Endothelial cell of umbilical vein (primary cell): ENCODE results near the gene SLC12A2. TPM values are rescaled to one million over a fixed set of nuclear protein-coding genes. Genes with fewer than 3 reads are reported as not detected.

Experiments used
- BruUV-seq: library from RNA; stranded (reverse); fragments of 400-500 nt; replicated peaks from 2 replicates; lab custom pipeline; 2021; lab: Mats Ljungman, UMichigan
- CTCF ChIA-PET: fragments of 300-600, 350-600 bp; sonication (Branson Sonifier 250); formaldehyde crosslinking; loops from one replicate; lab custom pipeline; 2021; ENCODE audit warnings: antibody characterized with exemption, inconsistent platforms; lab: Charles Lee
- POLR2A ChIA-PET: fragments of 300-600, 350-600 bp; sonication (Branson Sonifier 250); formaldehyde crosslinking; loops from one replicate; lab custom pipeline; 2021; ENCODE audit warnings: antibody characterized with exemption, inconsistent platforms; lab: Charles Lee
- DNase-seq: peaks from one replicate; pipeline ENCODE4 v3.0.0-alpha.2; 2011; ENCODE audit warnings: low read depth, low spot score
- FAIRE-seq: peaks from 2 replicates; lab custom pipeline; 2011; peaks lifted over from hg19 to GRCh38; lab: Jason Lieb, UNC
- H2AFZ ChIP-seq: 2 replicates; pipeline ENCODE4 v1.6.0; 2012; ENCODE audit warnings: low read depth, low read length, control low read depth, inconsistent platforms
- H3K27ac ChIP-seq: 2 replicates; pipeline ENCODE4 v1.5.1; 2011; ENCODE audit warnings: low read depth, mild to moderate bottlenecking, control low read depth, low read length, moderate library complexity; ENCODE audit not compliant: insufficient read depth
- H3K27me3 ChIP-seq, 2 experiments: 2 replicates each; pipeline versions ENCODE4 v1.6.0 to v1.6.1; 2011; ENCODE audit warnings: low read length in 2 of 2, mixed read lengths in 1 of 2; ENCODE audit not compliant: control insufficient read depth in 2 of 2, insufficient read depth in 2 of 2
- H3K36me3 ChIP-seq, 2 experiments: 2 replicates in 1 of 2; 3 replicates in 1 of 2; pipeline ENCODE4 v1.5.1; 2011; ENCODE audit warnings: low read length in 2 of 2, mild to moderate bottlenecking in 1 of 2, moderate library complexity in 1 of 2; ENCODE audit not compliant: control insufficient read depth in 2 of 2, insufficient read depth in 2 of 2; ENCODE audit errors: extremely low read depth in 1 of 2
- H3K4me1 ChIP-seq: 3 replicates; pipeline ENCODE4 v1.5.1; 2011; ENCODE audit warnings: mild to moderate bottlenecking, low read length; ENCODE audit not compliant: control insufficient read depth, insufficient read depth; ENCODE audit errors: extremely low read depth
- H3K4me2 ChIP-seq: 2 replicates; pipeline ENCODE4 v1.6.1; 2011; ENCODE audit warnings: low read length, control low read depth, mixed read lengths; ENCODE audit not compliant: insufficient read depth
- H3K4me3 ChIP-seq, 3 experiments: fragments of 200-600 bp in 1 of 3; sonication (generic), shearing (Covaris generic) in 1 of 3; replicated peaks in 1 of 3; 2 replicates each; pipeline ENCODE4 v1.5.1; 2011 to 2016; ENCODE audit warnings: control low read depth in 3 of 3, low read length in 3 of 3, mild to moderate bottlenecking in 2 of 3, inconsistent platforms in 1 of 3, low read depth in 1 of 3, moderate library complexity in 1 of 3; ENCODE audit not compliant: insufficient read depth in 1 of 3
- H3K79me2 ChIP-seq: 2 replicates; pipeline ENCODE4 v1.6.0; 2012; ENCODE audit warnings: low read length, inconsistent platforms; ENCODE audit not compliant: control insufficient read depth, insufficient read depth
- H3K9ac ChIP-seq: replicated peaks from 2 replicates; pipeline ENCODE3; 2011; ENCODE audit warnings: low read length, control low read depth; ENCODE audit not compliant: insufficient read depth; ENCODE audit errors: extremely low read depth
- H3K9me1 ChIP-seq: replicated peaks from 3 replicates; pipeline ENCODE4 v1.6.0; 2011; ENCODE audit warnings: mild to moderate bottlenecking, low read length; ENCODE audit not compliant: control insufficient read depth, insufficient read depth; ENCODE audit errors: extremely low read depth
- H3K9me3 ChIP-seq: replicated peaks from 2 replicates; pipeline ENCODE4 v1.5.1; 2012; ENCODE audit warnings: low read length, inconsistent platforms; ENCODE audit not compliant: control insufficient read depth, insufficient read depth
- H4K20me1 ChIP-seq: replicated peaks from 2 replicates; pipeline ENCODE3; 2011; ENCODE audit warnings: mild to moderate bottlenecking, low read length; ENCODE audit not compliant: control insufficient read depth, insufficient read depth; ENCODE audit errors: extremely low read depth
- CTCF ChIP-seq, 2 donors: IDR thresholded peaks; 1 replicate in 1 of 2; 2 replicates in 1 of 2; pipeline ENCODE4 v1.5.1; 2011; ENCODE audit warnings: low read length in 2 of 2, mild to moderate bottlenecking in 2 of 2, moderate library complexity in 2 of 2, control low read depth in 1 of 2, inconsistent platforms in 1 of 2, low read depth in 1 of 2; ENCODE audit not compliant: insufficient read depth in 1 of 2; ENCODE audit errors: extremely low read depth in 1 of 2
- EZH2 ChIP-seq: IDR thresholded peaks from 2 replicates; pipeline ENCODE4 v1.6.1; 2012; ENCODE audit warnings: borderline replicate concordance, low read depth, mild to moderate bottlenecking, moderate library complexity, low read length, inconsistent platforms; ENCODE audit not compliant: severe bottlenecking
- FOS ChIP-seq: IDR thresholded peaks from 2 replicates; pipeline ENCODE4 v1.6.1; 2011; ENCODE audit warnings: mild to moderate bottlenecking, low read length, moderate library complexity, borderline replicate concordance; ENCODE audit not compliant: insufficient read depth
- GATA2 ChIP-seq: IDR thresholded peaks from 2 replicates; pipeline ENCODE4 v1.7.0; 2011; ENCODE audit warnings: low read depth, mild to moderate bottlenecking, moderate library complexity, mixed read lengths, low read length; ENCODE audit not compliant: insufficient read length, insufficient read depth
- JUN ChIP-seq: IDR thresholded peaks from 2 replicates; pipeline ENCODE4 v1.6.1; 2011; ENCODE audit warnings: borderline replicate concordance, low read depth; ENCODE audit not compliant: insufficient read length, insufficient read depth
- MAX ChIP-seq: IDR thresholded peaks from 2 replicates; pipeline ENCODE4 v1.6.1; 2011; ENCODE audit not compliant: insufficient read depth, insufficient read length
- MYC ChIP-seq: IDR thresholded peaks from one replicate; pipeline ENCODE4 v1.6.1; 2011; ENCODE audit warnings: mild to moderate bottlenecking, low read depth, low read length
- POLR2A ChIP-seq: IDR thresholded peaks from 2 replicates; pipeline ENCODE4 v1.6.1; 2012; ENCODE audit warnings: low read depth, mild to moderate bottlenecking, control low read depth, low read length
- POLR2AphosphoS5 ChIP-seq: IDR thresholded peaks from 2 replicates; pipeline ENCODE4 v1.6.1; 2012; ENCODE audit warnings: low read depth, mild to moderate bottlenecking, control low read depth, low read length, moderate library complexity; ENCODE audit not compliant: insufficient read depth
- dilution Hi-C: fragments of 300-500 bp; cut with MboI; formaldehyde crosslinking; loops from one replicate; pipeline ENCODE4 v1.15.0; 2019; ENCODE audit warnings: low sequenced_read_pairs; ENCODE audit not compliant: extremely low pct_ligation_motif_present
- intact Hi-C: fragments of 100-400 bp; cut with micrococcal nuclease; formaldehyde crosslinking; loops from one replicate; pipeline ENCODE4 v1.10.0; 2022
- polyA plus RNA-seq, 4 experiments: library from polyadenylated mRNA; depleted of rRNA in 3 of 4; stranded (reverse) in 3 of 4; unstranded in 1 of 4; fragments of >200 nt; gene quantifications; 2 replicates each; pipeline versions ENCODE4 v1.2.1 to v1.2.3, GENCODE V29; 2011 to 2012; ENCODE audit warnings: missing spikeins in 1 of 4
- total RNA-seq: library from RNA; stranded (reverse); gene quantifications from 2 replicates; pipeline ENCODE4 v1.2.3, GENCODE V29; 2021

Gene SLC12A2
- total and polyA plus RNA-seq, 2 donors (not counting 3 experiments of a cell fraction or from before 2014, with no cell fraction given), result 11.0 to 59.5 TPM

GRCh38 chr5:128105203-128105602 is 21.6 kb downstream of the SLC12A2 start:
- TF ChIP-seq MYC (no peak), EZH2 (no peak), POLR2AphosphoS5 (no peak), FOS (no peak), POLR2A (no peak), MAX (no peak), CTCF (IDR thresholded peaks at IDR 0.05; ENCODE audit: extremely low read depth in 1 of 2, insufficient read depth in 1 of 2, low read depth in 1 of 2, low read length in 2 of 2) (no peak), JUN (no peak), GATA2 (no peak)
- no peak overlapping the region for H3K27ac ChIP-seq
- H3K9me3 ChIP-seq, result no peaks in the 10 kb centered on the region
- no peak overlapping the region for H3K4me2 ChIP-seq
- ChIA-PET CTCF (no interaction called here), POLR2A (no interaction called here)
- BruUV-seq, result no TSS peak
- FAIRE-seq (no peak), DNase-seq (no peak)
- no peak overlapping the region for H3K9ac ChIP-seq
- H2AFZ ChIP-seq, result no peak overlapping the region
- peaks cover 44% of the 10 kb centered on the region for H3K79me2 ChIP-seq
- peaks cover 0 to 5% of the 10 kb centered on the region in 2 experiments for H3K36me3 ChIP-seq
- H3K9me1 ChIP-seq, result no peaks in the 10 kb centered on the region
- no peaks in the 10 kb centered on the region for H3K4me1 ChIP-seq
- peaks cover 3% of the 10 kb centered on the region for H4K20me1 ChIP-seq
- no peak overlapping the region for H3K4me3 ChIP-seq
- dilution Hi-C loops (no loop called here), intact Hi-C loops (no loop called here)
- no peaks in the 10 kb centered on the region for H3K27me3 ChIP-seq
